Heart left ventricle (tissue), 13 donors: ENCODE data around the gene NOC2L.

Source experiments
- POLR2A ChIP-seq, 2 donors: fragments of 450-650 bp; IDR thresholded peaks; one replicate each; pipeline ENCODE4 v1.6.1; 2017; ENCODE audit warnings: antibody characterized with exemption in 2 of 2, mild to moderate bottlenecking in 2 of 2, moderate library complexity in 2 of 2
- TF ChIP-seq, protein P1 (sequence below), 12 donors: fragments of 200-600 bp; sonication (generic) in 4 of 12; IDR thresholded peaks; one replicate each; pipeline versions ENCODE4 v1.5.0 to v1.8.0; 2018 to 2022; ENCODE audit warnings: antibody characterized with exemption in 12 of 12, mild to moderate bottlenecking in 5 of 12
- donor health status: ischemic (EF 13 %, LVEDD 7.1; RV severe dilation, severe dysfunction).
- donor health status: DM: no; HTN: yes; CAD: no.
- donor health status: DM: no; HTN: no; CAD: no.
- donor health status: ischemic (EF 25% LVEDD 6.9; RV normal size, moderate dysfunction).
- donor health status: ischemic (EF 25% LVEDD 5.7; RV mildly dilated, moderate dysfunction).
- donor health status: ischemic (EF 35%, LVEDD 5.7; RV mildly dilated, moderate dysfunction).
- donor health status: nonischemic (EF 11% LVEDD 7.7; RV severe dilation, severe dysfunction).
- donor health status: DM: yes; HTN: yes; CAD: no.
- donor health status: PGD.
- donor health status: ischemic (EF 29% LVEDD 5.4; RV normal size, mild dysfunction).
- donor health status: nonischemic (EF 23%, LVEDD 6.1; RV moderate dilation, normal function).

- TF ChIP-seq, protein P1, sequence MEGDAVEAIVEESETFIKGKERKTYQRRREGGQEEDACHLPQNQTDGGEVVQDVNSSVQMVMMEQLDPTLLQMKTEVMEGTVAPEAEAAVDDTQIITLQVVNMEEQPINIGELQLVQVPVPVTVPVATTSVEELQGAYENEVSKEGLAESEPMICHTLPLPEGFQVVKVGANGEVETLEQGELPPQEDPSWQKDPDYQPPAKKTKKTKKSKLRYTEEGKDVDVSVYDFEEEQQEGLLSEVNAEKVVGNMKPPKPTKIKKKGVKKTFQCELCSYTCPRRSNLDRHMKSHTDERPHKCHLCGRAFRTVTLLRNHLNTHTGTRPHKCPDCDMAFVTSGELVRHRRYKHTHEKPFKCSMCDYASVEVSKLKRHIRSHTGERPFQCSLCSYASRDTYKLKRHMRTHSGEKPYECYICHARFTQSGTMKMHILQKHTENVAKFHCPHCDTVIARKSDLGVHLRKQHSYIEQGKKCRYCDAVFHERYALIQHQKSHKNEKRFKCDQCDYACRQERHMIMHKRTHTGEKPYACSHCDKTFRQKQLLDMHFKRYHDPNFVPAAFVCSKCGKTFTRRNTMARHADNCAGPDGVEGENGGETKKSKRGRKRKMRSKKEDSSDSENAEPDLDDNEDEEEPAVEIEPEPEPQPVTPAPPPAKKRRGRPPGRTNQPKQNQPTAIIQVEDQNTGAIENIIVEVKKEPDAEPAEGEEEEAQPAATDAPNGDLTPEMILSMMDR (IDR thresholded peaks at IDR 0.05): no peak
- TF ChIP-seq POLR2A (IDR thresholded peaks at IDR 0.05): no peak
Measured at GRCh38 chr1:920010-920409, 39.0 kb downstream of the NOC2L start.
